Muscle of arm (tissue), 12 donors: ENCODE data around the gene SLC7A10. TPM values are rescaled to one million over a fixed set of nuclear protein-coding genes. Genes with fewer than 3 reads are reported as not detected.
A peak's percentile ranks its signal among the peaks of the same experiment; 100 is the strongest.
"Not testable (repeated sequence)": the region's sequence is repeated elsewhere in the genome, so short reads cannot be mapped to it uniquely, and the experiment has no call there.

Experiments
- DNase-seq: peaks from one replicate; pipeline ENCODE4 v3.0.0-alpha.2; 2013
- polyA plus RNA-seq, 12 donors: library from polyadenylated mRNA; unstranded; fragments of 120-200 nt; gene quantifications; one replicate each; pipeline ENCODE4 v1.2.1, GENCODE V29; 2013; ENCODE audit not compliant: insufficient read length in 12 of 12

Gene SLC7A10
- polyA plus RNA-seq, 12 donors: 4.2 to 14.2 (median 8.1) TPM; not detected in 1

DNA sequence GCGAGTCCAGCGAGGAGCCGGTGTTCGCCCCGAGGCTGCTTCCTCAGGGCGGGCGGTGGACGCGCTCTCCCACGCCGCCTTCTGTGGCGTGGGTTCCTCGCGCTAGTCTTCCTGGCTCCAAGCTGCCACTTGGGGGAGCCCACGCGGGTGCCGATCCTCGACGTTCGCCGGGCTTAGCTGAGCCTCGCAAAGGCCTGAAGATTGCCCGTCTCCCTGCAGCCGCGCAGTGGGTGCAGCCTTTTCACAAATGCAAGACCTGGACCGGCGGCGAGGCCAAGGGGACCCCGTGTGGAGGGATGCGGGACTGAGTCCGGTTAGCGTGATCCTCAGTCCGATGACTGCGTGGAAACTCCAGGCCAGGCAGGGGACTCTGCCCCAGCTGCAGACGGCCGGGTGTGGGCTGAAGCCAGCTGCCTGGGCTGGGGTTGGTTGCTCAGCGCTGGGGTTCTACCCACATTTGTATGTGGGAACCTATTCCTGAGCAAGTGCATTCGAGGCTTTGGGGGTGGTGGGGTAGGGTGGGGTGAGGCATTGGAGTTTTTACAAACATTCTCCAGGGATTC lies 48.2 kb downstream of the SLC7A10 start:
- DNase-seq: no peak

GRCh38 chr19:33176670-33177416 lies 48.8 kb downstream of the SLC7A10 start:
- DNase-seq: peak; percentile 99

DNA sequence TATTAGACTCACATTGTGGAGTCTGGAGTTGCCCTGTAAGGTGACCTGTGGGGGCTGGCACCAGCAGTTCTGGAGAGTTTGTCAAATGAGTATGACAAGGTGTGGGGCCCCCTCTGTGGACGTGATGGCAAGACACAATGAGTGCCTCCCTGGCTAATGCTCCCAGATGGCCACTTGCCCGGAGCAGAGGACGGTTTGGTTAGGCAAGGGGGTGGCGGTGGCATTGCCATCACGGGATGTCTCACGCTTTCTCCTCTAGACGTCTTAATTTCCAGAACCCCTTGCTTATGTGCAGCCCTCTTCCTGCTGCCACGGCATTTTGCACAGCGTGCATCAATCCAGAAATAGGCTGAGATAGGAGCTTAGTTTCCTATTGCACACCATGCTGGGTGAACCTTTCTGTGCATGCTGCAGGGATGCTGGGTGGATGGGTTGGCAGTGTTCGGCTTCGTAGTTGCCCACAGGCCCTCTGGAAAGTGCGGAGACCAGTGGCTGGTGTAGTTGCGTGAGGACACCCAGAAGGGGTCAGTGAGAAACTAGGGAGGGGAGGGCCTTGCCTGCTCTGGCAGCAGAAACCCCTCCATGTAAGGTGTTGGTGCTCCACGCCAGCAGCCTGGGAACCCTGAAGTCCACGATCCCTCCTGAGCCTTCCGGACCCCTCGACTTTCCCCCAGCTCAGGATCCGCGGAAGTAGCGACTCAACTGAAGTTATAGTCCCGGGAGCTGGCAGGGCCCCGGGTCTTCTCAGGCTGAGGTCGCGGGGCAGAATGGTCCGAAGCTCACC lies 49.6 kb downstream of the SLC7A10 start:
- DNase-seq: no peak

DNA sequence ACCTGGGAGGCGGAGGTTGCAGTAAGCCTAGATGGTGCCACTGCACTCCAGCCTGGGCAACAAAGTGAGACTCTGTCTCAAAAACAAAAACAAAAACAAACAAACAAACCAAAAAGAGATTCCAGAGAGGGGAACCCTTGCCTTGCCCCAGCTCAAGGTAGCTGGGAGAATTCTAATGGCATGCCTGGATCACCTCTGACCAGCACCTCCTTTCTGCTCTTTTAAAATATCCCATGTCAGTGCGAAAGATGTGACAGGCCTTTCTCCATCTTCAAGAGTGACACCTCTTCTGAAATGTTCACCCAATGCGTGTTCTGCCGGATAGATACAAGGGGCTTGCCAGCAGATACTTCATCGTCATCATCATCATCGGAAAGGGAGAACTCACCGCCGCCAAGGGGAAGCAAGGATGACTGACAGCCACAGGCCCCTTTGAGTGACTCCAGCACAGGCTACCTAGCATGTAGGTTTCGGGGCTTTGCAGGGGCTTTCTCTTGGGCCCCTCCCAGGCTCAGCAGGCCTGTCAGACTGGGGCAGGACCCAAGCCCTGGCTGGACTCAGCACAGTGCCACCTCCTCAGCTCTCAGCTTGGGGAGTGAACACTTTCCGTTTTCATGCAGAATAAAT lies 50.4 kb downstream of the SLC7A10 start:
- DNase-seq: no peak

DNA sequence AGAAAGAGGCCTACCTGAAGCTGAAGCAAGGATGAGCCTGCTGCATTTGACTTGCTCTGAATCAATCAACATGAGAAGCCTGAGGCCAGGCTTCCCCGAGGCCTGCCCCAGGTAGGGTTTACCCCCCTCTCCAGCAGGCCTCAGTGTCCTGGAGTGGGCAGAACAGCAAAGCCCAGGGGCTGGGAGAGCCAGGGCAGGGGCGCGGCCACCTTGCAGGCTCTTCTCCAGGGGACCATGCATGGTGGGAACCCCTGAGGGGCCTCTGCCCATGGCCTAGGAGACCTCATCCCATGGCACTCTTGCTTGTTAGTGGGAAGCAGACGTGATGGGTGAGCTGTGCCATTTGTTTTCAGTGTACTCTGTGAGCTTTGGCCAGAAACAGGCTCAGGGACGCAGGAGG lies 51.5 kb downstream of the SLC7A10 start:
- no peak for DNase-seq

GRCh38 chr19:33171916-33172359 lies 53.7 kb downstream of the SLC7A10 start:
- DNase-seq: no peak

GRCh38 chr19:33171222-33171795 lies 54.3 kb downstream of the SLC7A10 start:
- no peak for DNase-seq

- no peak for DNase-seq
Measured at GRCh38 chr19:33168528-33168927, 57.1 kb downstream of the SLC7A10 start.

DNA sequence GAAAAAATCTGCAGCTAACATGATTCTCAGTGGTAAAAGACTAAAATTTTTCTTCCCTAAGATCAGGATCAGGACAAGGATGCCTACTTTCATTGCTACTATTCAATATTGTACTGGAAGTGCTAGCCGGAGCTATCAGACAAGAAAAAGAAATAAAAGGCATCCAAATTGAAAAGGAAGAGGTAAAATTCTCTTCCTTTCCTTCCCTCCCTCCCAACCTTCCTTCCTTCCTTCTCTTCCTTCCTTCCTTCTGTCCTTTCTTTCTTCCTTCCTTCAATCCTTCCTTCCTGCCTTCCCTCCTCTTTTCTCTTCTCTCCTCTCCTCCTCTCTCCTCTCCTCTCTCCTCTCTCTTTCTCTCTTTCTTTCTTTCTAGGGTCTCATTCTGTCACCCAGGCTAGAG lies 58.2 kb downstream of the SLC7A10 start:
- DNase-seq: no peak

GRCh38 chr19:33166037-33166436 lies 59.6 kb downstream of the SLC7A10 start:
- DNase-seq: not testable (repeated sequence)

GRCh38 chr19:33163481-33163880 lies 62.2 kb downstream of the SLC7A10 start:
- DNase-seq: no peak

DNA sequence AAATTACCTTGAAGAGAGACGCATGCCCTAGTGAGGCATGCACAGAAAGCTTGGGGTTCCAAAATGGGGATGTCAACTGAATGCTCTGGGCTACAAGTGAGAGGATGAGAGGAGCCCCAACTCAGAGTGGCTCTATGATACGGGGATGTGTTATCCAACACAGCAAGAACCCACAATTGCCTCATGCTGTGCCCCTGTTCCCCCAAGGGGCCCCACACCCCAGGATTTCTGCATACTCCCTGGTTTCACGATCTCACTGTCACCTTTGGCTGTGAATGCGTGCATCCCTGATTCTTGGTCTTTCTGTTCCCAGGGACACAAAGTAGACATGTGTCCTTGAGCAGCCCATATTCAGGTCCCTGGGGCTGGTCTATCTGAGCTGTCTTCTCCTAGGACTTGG lies 64.4 kb downstream of the SLC7A10 start:
- DNase-seq: no peak

DNA sequence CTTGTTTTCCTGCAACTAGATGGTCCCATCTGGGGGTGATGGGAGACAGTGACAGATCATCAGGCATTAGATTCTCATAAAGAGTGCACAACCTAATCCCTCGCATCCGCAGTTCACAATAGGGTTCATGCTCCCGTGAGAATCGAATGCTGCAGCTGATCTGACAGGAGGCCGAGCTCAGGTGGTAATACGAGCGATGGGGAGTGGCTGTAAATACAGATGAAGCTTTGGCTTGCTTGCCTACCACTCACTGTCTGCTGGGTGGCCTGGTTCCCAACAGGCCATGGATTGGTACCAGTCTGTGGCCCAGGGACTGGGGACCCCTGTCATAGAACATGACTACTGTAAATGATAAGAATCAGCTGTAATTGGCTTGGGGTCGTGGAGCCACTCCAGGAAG lies 65.8 kb downstream of the SLC7A10 start:
- DNase-seq: no peak

DNA sequence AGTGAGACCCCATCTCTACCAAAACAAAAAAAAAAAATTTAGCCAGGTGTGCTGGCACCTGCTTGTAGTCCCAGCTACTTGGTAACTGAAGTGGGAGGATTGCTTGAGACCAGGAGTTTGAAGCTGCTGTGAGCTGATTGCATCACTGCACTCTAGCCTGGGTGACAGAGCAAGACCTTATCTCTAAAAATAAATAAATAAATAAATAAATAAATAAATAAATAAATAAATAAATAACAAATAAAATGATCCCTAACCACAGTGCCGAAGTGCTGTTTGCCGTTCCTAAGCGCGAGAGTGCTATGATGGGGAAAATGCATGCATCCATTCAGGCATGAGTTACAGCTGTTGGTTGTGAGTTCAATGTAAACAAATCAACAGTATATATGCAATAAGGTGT lies 66.5 kb downstream of the SLC7A10 start:
- DNase-seq: no peak

Other genes starting within 250 kb of the SLC7A10 start
- 10 to 100 TPM in 1 of 12 donors, 1 to 10 TPM in 10, not detected in 1; 1.2 to 16.5 (median 1.9) TPM for gene RHPN2, start 161.0 kb downstream of the SLC7A10 start, polyA plus RNA-seq
- 10 to 100 TPM in 3 of 12 donors, 1 to 10 TPM in 8, not detected in 1; 6.5 to 12.2 (median 8.2) TPM for gene GPATCH1, start 144.7 kb downstream of the SLC7A10 start, polyA plus RNA-seq
- gene WDR88, start 93.7 kb downstream of the SLC7A10 start, polyA plus RNA-seq: 1 to 10 TPM in 3 of 12 donors, under 1 TPM in 7, not detected in 2; 0.34 to 1.2 (median 0.86) TPM
- gene LRP3, start 31.5 kb downstream of the SLC7A10 start, polyA plus RNA-seq: 10 to 100 TPM in 11 of 12 donors, not detected in 1; 15.8 to 45.8 (median 20.7) TPM
- 10 to 100 TPM in 3 of 12 donors, 1 to 10 TPM in 8, not detected in 1; 1.7 to 33.1 (median 4.0) TPM for gene CEBPA, start 76.7 kb upstream of the SLC7A10 start, polyA plus RNA-seq
- gene CEBPG, start 147.9 kb upstream of the SLC7A10 start, polyA plus RNA-seq: 10 to 100 TPM in 11 of 12 donors, not detected in 1; 16.4 to 29.9 (median 20.2) TPM